ENCODE measurements around the gene VPS37C.
"Not testable (repeated sequence)": the region's sequence is repeated elsewhere in the genome, so short reads cannot be mapped to it uniquely, and the experiment has no call there.

The VPS37C gene

DNA sequence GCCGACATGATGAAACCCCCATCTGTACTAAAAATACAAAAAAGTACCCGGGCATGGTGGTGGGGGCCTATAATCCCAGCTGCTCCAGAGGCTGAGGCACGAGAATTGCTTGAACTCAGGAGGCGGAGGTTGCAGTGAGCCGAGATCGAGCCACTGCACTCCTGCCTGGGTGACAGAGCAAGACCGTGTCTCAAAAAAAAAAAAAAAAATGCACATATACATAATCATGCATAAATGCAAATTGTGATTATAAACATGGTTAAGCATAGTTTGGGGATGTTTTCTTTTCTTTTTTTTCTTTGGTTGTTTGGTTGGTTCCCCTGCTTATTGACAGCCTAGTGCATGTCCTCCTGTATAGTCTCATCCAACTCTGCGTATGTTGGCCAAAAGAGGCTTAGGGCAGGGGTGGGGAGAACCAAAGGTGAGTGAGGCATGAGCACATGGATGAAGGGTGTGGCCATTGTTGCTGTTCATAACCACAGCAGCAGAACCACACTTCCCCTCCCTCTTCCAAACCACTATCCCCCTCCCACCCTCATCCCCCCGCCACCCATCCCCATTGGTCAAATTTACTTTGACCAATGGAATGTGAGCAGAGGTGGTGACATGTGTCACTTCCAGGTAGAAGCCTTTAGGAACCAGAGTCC is 6.9 kb upstream of the VPS37C start:
- Mint-ChIP-seq H3K27me3 (ENCODE audit: low read depth) (peaks cover 3% of the 10 kb centered on the region), H3K9me3 (peaks cover 15% of the 10 kb centered on the region), H3K27ac (no peak overlapping the region), H3K4me3 (no peak overlapping the region), H3K4me1 (ENCODE audit: low read depth) (peaks cover 33% of the 10 kb centered on the region), H3K36me3 (ENCODE audit: low read depth) (peaks cover 3% of the 10 kb centered on the region)

DNA sequence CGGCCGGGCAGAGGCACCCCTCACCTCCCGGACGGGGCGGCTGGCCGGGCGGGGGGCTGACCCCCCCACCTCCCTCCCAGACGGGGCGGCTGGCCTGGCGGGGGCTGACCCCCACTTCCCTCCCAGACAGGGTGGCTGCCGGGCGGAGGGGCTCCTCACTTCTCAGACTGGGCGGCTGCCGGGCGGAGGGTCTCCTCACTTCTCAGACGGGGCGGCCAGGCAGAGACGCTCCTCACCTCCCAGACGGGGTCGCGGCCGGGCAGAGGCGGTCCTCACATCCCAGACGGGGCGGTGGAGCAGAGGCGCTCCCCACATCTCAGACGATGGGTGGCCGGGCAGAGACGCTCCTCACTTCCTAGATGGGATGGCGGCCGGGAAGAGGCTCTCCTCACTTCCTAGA is 5.1 kb upstream of the VPS37C start:
- H3K9me3 Mint-ChIP-seq; H3K36me3 Mint-ChIP-seq (ENCODE audit: low read depth); H3K27me3 Mint-ChIP-seq (ENCODE audit: low read depth); H3K4me3 Mint-ChIP-seq; H3K27ac Mint-ChIP-seq: not testable (repeated sequence)
- peaks cover 34% of the 10 kb centered on the region for H3K4me1 Mint-ChIP-seq (ENCODE audit: low read depth)

GRCh38 chr11:61165785-61166184 is 4.6 kb upstream of the VPS37C start:
- not testable (repeated sequence) for H3K27ac Mint-ChIP-seq; H3K36me3 Mint-ChIP-seq (ENCODE audit: low read depth); H3K4me3 Mint-ChIP-seq; H3K27me3 Mint-ChIP-seq (ENCODE audit: low read depth); H3K9me3 Mint-ChIP-seq
- peaks cover 35% of the 10 kb centered on the region for H3K4me1 Mint-ChIP-seq (ENCODE audit: low read depth)

- H3K27me3 Mint-ChIP-seq (ENCODE audit: low read depth) = no peaks in the 10 kb centered on the region
- H3K36me3 Mint-ChIP-seq (ENCODE audit: low read depth) = no peaks in the 10 kb centered on the region
- peak overlapping the region; percentile 58 for H3K27ac Mint-ChIP-seq
- no peaks in the 10 kb centered on the region for H3K9me3 Mint-ChIP-seq
- peak overlapping the region; percentile 21 for H3K4me3 Mint-ChIP-seq
- H3K4me1 Mint-ChIP-seq (ENCODE audit: low read depth) = peaks cover 40% of the 10 kb centered on the region
Measured at GRCh38 chr11:61164606-61165424, 3.6 kb upstream of the VPS37C start.

DNA sequence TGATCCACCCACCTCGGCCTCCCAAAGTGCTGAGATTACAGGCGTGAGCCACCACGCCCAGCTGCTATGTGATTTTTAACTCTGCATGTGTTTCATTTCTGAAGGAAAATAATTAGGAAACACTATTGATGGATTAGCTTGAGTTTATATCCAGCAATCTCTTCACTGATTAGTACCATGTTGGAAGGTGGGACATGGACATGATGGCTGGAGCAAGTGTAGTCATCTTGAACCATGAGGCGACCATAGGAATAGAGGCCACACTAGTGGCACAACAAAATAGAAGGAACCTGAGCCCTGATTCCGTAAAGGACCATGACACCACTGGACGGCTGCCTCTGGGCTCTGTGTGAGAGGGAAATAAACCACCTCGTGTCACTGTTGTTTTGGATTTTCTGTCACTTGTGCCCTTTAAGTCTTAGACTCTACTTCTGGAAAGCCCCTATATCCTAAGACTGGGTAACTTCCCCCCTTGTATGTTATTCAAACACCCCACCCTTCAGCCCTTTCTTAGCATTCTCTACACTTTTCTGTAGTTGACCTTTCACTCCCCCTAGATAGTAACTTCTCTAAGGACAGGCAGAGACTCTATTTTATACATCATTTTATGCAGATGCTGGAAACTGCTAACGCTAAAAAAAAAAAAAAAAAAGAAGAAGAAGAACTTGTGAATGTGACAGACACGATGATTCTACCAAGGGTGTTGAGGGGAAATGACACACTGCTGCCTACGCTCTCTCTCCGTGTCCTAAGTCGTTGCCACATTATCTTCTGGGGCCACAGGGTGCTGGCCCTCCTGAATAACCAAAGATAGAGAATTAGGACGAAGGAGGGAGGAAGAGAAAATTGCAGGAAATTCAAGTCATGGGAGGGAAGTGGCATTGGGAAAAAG is 2.7 kb upstream of the VPS37C start:
- peak overlapping the region; percentile 58 for H3K27ac Mint-ChIP-seq
- H3K4me3 Mint-ChIP-seq = peak overlapping the region; percentile 4
- H3K9me3 Mint-ChIP-seq = no peaks in the 10 kb centered on the region
- H3K27me3 Mint-ChIP-seq (ENCODE audit: low read depth) = no peaks in the 10 kb centered on the region
- H3K4me1 Mint-ChIP-seq (ENCODE audit: low read depth) = peaks cover 43% of the 10 kb centered on the region
- H3K36me3 Mint-ChIP-seq (ENCODE audit: low read depth) = no peaks in the 10 kb centered on the region

DNA sequence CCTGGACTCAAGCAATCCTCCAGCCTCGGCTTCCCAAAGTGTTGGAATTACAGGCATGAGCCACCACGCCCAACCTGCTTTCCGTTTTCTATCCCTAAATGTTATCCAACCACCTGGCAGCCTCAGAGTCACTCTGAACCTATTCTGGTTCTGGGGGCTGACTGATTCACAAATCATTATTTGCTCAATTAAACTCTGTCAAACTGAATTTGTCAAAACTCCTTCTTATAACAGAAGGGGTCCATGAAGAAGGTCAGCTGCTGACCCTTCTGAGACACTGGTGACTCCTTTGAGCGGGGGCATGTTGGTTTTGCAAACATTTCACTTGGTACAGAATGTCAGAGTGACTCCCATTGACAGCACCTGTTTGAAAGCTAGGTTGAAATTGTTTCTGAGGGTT is 1.8 kb upstream of the VPS37C start:
- Mint-ChIP-seq H3K27ac (no peak overlapping the region), H3K9me3 (no peaks in the 10 kb centered on the region), H3K4me1 (ENCODE audit: low read depth) (peaks cover 42% of the 10 kb centered on the region), H3K4me3 (no peak overlapping the region), H3K36me3 (ENCODE audit: low read depth) (no peaks in the 10 kb centered on the region), H3K27me3 (ENCODE audit: low read depth) (no peaks in the 10 kb centered on the region)

DNA sequence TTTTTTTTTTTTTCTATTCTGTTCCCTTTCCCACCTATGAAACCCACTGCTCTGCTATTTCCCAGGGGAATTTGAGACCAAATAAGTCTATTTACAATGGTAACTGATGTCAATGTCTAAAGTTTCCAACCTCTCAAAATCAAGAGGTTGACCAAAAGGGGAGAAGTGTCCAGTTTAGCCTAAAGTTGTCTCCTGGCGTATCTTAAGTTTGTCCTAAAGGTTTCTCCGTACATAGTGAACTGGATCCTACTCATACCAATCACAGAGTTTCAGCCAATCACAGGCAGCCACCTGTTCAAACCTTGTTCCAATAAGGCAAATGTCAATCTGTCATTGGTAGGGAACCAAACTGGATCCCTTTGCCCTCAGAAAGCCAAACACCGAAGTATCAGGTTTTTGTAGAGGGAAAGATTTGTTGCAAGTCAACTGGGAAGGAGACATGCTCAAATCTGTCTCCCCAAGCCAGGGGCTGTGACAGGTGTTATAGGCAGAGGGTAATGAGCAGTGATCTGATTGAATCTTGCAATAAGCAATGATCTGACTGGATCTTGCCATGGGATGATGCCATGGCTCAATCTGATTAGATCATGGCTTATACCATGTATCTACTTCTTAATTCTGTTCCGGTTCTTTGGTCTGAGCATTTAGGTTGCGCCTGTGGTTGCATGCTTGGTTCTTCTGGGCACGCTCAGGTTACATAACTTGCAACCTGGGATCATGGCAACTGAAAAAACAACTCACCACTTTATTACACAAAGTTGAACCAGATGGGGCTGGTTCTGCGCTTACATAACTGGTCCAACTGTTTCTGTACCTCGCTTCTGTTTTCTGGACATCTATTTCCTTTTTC is 1.1 kb upstream of the VPS37C start:
- no peaks in the 10 kb centered on the region for H3K27me3 Mint-ChIP-seq (ENCODE audit: low read depth)
- H3K27ac Mint-ChIP-seq = peak overlapping the region; percentile 79
- H3K4me1 Mint-ChIP-seq (ENCODE audit: low read depth) = peaks cover 43% of the 10 kb centered on the region
- H3K9me3 Mint-ChIP-seq = no peaks in the 10 kb centered on the region
- H3K36me3 Mint-ChIP-seq (ENCODE audit: low read depth) = no peaks in the 10 kb centered on the region
- peak overlapping the region; percentile 81 for H3K4me3 Mint-ChIP-seq

GRCh38 chr11:61160487-61161189 is 588 bp downstream of the VPS37C start:
- Mint-ChIP-seq H3K27ac (peak overlapping the region; percentile 83), H3K27me3 (ENCODE audit: low read depth) (no peaks in the 10 kb centered on the region), H3K4me3 (peak overlapping the region; percentile 72), H3K4me1 (ENCODE audit: low read depth) (peaks cover 42% of the 10 kb centered on the region), H3K9me3 (peaks cover 4% of the 10 kb centered on the region), H3K36me3 (ENCODE audit: low read depth) (peaks cover 7% of the 10 kb centered on the region)

DNA sequence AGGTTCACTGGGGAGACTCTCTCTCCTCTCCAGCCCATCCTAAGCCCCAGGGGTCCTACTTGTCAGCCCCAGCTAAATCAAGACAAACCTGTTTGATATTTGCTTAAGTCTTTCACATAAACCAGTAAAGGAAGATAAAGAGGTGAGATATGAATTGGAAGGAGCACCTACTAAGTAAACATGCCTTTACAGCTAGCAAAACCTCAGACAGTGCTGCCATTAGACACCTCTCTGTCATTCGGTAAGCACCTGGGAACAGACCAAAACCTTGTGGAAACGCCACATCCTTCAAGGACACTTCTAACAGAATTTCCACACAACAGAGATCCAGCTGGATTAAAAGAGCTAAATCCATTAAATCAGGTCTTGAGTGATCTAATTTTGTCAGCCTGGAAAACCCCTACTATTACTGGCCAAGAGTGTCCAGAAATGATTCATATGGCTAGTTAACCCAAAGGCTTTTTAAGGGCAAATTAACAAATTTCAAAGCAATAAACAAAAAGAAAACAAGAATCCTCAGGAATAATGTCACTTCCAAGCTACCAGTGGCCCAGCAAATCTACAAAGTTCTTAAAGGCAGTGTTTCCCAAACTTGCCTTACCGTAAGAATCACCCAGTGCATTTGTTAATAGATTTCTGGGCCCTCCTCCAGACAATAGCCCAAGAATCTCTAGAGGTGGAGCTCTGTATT is 2.4 kb downstream of the VPS37C start:
- Mint-ChIP-seq H3K27ac (no peak overlapping the region), H3K9me3 (peaks cover 18% of the 10 kb centered on the region), H3K4me3 (no peak overlapping the region), H3K27me3 (ENCODE audit: low read depth) (no peaks in the 10 kb centered on the region), H3K4me1 (ENCODE audit: low read depth) (peaks cover 30% of the 10 kb centered on the region), H3K36me3 (ENCODE audit: low read depth) (peaks cover 22% of the 10 kb centered on the region)

- Mint-ChIP-seq H3K4me3 (no peak overlapping the region), H3K36me3 (ENCODE audit: low read depth) (peaks cover 22% of the 10 kb centered on the region), H3K27ac (no peak overlapping the region), H3K4me1 (ENCODE audit: low read depth) (peaks cover 26% of the 10 kb centered on the region), H3K9me3 (peaks cover 18% of the 10 kb centered on the region), H3K27me3 (ENCODE audit: low read depth) (no peaks in the 10 kb centered on the region)
Measured at GRCh38 chr11:61157743-61158142, 3.5 kb downstream of the VPS37C start.

DNA sequence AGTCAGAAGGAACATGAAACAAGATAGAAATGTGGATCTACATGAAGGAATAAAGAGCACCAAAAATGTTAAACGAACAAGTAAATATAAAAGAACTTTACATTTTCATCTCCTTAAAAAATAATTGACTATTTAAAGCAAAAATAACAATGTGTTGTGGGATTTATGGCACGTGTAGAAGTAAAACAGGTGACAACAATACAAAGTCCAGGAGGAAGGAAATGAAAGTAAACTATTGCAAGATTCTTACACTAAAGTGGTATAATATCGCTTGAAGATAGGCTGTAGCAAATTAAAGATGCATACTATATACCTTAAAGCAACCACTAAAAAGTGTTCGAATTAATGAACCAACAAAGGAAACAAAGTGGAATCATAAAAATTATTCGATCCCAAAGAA is 5.5 kb downstream of the VPS37C start:
- no peaks in the 10 kb centered on the region for H3K27me3 Mint-ChIP-seq (ENCODE audit: low read depth)

GRCh38 chr11:61155312-61155711 is 5.9 kb downstream of the VPS37C start:
- H3K36me3 Mint-ChIP-seq (ENCODE audit: low read depth) = peaks cover 22% of the 10 kb centered on the region
- peaks cover 18% of the 10 kb centered on the region for H3K9me3 Mint-ChIP-seq
- H3K27me3 Mint-ChIP-seq (ENCODE audit: low read depth) = no peaks in the 10 kb centered on the region
- H3K27ac Mint-ChIP-seq = no peak overlapping the region
- no peak overlapping the region for H3K4me3 Mint-ChIP-seq
- peaks cover 14% of the 10 kb centered on the region for H3K4me1 Mint-ChIP-seq (ENCODE audit: low read depth)

More for the DNA sequence above, 5.5 kb downstream of the VPS37C start:
- Mint-ChIP-seq H3K4me3 (no peak overlapping the region), H3K36me3 (ENCODE audit: low read depth) (peaks cover 22% of the 10 kb centered on the region), H3K4me1 (ENCODE audit: low read depth) (peaks cover 17% of the 10 kb centered on the region), H3K27ac (no peak overlapping the region), H3K9me3 (peaks cover 18% of the 10 kb centered on the region)

DNA sequence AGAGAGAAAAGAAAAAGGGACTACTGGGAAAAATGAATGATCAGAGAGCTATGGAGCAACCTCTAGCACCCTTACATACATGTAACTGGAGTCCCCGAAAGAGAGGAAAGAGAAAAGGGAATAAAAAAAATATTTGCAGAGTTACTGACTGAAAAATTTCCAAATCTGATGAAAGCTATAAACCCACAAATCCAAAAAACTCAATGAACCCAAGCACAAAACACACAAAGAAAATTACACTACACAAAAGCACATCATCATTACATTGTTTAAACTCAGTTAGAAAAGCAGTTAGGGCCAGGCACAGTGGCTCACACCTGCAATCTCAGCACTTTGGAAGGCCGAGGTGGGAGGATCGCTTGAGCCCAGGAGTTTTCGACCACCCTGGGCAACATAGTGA is 6.7 kb downstream of the VPS37C start:
- Mint-ChIP-seq H3K36me3 (ENCODE audit: low read depth) (peaks cover 22% of the 10 kb centered on the region), H3K4me1 (ENCODE audit: low read depth) (peaks cover 12% of the 10 kb centered on the region), H3K27ac (no peak overlapping the region), H3K9me3 (peaks cover 18% of the 10 kb centered on the region), H3K4me3 (no peak overlapping the region), H3K27me3 (ENCODE audit: low read depth) (no peaks in the 10 kb centered on the region)
